Sigmoid colon (tissue), 4 donors: ENCODE results near the gene PRAMEF10.

Experiments used
- CTCF ChIP-seq, 4 experiments: fragments of 450-650 bp in 3 of 4; fragments of 200-600 bp in 1 of 4; IDR thresholded peaks; one replicate each; pipeline ENCODE4 v1.5.1; 2016 to 2019; ENCODE audit warnings: antibody characterized with exemption in 4 of 4, mild to moderate bottlenecking in 3 of 4, moderate library complexity in 2 of 4
- EP300 ChIP-seq, 4 donors: sonication (generic); formaldehyde crosslinking; IDR thresholded peaks; one replicate each; pipeline ENCODE4 v1.6.1; 2017; ENCODE audit warnings: antibody characterized with exemption in 4 of 4
- POLR2A ChIP-seq, 2 donors: fragments of 450-650 bp; IDR thresholded peaks; one replicate each; pipeline ENCODE4 v1.6.1; 2016; ENCODE audit warnings: antibody characterized with exemption in 2 of 2, mild to moderate bottlenecking in 2 of 2, moderate library complexity in 2 of 2

GRCh38 chr1:12851779-12852178 lies 46.3 kb downstream of the PRAMEF10 start:
- TF ChIP-seq CTCF (IDR thresholded peaks at IDR 0.05) (no peak), EP300 (IDR thresholded peaks at IDR 0.05) (no peak), POLR2A (IDR thresholded peaks at IDR 0.05) (no peak)
